Measurements from ENCODE around the gene ZFYVE21.
A peak's percentile ranks its signal among the peaks of the same experiment; 100 is the strongest.

Gene ZFYVE21

DNA sequence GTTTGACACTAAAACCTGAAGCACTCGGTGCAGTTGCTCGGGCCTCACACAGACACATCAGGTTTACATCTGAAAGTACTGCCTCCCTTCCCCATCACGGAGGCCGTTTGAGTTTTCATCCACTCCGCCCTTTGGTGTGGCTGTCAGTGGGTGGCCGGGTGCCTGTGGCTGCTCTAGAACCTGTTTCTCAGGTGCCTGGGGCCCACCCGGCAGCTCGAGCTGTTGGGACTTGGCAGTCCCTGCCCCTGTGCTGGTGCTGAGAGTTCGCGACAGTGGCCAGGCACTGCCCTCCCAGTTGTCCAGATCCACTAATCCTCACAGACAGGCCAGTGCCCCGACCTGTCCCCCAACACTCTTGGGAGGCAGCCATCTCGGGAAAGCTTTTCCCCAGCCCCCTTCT, 22.7 kb upstream of the ZFYVE21 start:
- no peak for DNase-seq

DNA sequence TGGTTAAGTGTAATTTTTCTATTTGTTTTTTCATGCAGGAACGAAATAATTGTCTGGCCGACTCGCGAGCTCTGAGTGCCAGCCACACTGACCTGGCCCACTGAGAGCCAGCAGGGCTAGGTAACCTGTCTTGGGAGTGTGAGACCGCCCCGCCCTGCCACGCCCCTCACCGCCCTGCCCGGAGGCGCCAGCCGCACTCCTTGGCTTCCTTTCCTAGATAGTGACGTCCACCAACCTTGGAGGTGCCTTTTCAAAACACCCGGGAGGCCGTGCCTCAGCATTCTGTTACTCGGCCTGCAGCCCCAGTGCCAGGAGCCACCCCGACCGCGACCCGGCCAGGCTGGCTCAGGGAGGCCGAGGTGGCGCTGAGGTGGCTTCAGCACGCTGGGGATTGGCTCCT, 22.1 kb upstream of the ZFYVE21 start:
- no peak for DNase-seq

DNA sequence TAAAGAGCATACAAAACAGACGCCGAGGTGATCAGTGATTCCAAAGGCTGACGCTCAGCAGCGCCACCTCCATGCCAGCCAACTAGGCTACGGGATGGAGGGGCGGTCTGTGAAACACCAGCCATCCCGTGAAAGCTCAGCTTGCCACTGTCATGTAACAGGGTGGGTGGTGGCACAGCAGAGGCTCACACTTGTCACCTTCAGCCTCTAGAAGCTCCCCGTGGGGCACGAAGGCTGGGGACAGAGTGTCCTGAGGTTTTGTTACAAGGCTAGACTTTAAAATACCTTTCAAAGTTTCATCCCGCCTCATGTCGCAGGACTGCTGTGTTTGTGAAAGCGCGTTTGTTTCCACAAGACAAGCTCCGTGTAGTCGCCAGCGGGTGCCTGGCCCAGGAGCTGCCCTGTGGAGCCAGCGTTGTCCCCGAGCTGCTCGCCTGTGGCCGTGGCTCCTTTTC, 21.0 kb upstream of the ZFYVE21 start:
- no peak for DNase-seq

- no peak for DNase-seq
Measured at GRCh38 chr14:103695296-103696069, 20.1 kb upstream of the ZFYVE21 start.

DNA sequence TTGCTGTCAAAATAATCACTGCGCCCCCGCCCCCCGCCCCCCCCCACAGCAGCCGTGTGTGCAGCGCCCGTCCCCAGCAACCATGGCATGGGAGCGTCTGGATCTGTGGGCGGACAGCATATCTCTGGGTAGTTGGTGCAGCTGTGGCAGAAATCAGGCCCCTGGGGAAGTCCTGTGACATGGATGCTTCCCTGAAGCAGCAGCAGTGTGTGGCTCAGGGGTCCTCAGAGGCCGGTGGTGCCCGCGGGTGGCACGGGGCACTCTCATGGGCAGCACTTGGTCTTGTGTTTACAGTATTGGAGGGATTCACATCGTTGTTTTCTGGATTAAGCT, 19.6 kb upstream of the ZFYVE21 start:
- DNase-seq: no peak

DNA sequence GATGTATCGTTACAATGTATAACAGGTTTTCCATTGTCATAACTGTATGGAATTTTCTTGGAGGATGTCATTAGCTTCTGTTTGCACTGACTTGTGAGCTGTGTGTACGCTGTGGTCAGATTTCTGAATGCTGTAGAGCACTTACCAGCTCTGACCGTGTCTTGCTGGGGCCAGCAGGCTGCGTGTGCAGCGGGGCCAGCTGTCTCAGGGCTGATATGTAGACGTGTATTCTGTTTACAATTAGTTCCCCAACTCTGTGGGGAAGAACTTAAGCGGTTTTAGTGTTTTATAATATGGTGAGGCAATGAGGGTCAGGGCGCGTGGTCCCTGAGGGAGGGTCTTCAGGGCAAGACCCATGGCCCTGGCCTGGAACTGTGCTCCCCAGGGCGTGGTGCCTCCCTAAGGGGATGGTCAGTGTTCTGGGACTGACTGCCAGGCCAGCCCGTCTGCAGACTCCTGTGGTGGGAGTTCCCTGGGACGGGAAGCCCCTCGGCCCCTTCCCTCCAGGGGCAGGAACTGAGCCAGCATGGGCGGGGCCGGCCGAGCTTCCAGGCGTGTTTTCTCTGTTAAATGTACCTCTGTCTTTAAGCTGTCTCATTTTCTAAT, 19.0 kb upstream of the ZFYVE21 start:
- peak; percentile 45 for DNase-seq

GRCh38 chr14:103697206-103697602, 18.4 kb upstream of the ZFYVE21 start:
- no peak for DNase-seq

GRCh38 chr14:103697603-103698379, 17.8 kb upstream of the ZFYVE21 start:
- no peak for DNase-seq

DNA sequence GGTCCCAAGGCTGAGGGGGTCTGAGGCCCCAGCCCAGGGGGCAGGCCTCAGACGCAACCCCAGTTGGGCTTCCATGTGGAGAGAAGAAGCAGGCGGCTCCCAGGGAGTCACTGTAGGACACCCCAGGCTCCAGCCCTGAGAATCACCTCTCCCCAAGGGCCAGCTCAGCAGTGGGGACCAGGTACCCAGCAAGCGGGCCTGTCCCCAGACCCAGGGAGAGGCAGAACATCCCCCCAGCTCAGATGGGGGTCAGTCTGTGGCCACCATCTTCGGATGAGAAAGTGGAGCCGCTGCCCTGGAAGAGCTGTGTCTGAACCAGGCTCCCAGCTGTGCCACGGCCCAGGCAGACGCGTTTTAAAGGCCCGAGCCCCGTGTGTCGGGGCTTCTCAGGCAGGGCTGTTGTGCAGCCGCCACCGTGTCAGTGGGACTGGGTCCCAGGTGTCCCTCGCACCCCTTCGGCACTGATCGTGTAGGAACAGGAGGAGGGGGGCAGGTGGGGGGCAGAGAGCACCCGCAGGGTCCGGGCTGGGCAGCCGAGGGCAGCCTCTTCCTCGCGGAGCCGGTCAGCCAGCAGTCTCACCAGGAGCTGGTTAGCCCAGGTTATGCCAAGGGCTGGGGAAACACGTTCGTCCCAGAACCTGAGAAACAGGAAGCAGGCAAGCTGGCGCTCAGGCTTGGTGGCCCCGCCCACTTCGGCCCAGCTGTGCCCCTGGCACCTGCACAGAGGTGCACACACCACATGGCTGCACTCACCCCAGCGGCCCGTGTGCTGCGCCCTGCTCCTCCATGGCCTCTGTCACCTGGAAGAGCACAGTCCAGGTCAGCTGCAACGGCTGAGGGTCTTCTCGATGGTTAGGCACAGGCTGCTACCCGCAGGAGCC, 17.0 kb upstream of the ZFYVE21 start:
- DNase-seq: no peak

DNA sequence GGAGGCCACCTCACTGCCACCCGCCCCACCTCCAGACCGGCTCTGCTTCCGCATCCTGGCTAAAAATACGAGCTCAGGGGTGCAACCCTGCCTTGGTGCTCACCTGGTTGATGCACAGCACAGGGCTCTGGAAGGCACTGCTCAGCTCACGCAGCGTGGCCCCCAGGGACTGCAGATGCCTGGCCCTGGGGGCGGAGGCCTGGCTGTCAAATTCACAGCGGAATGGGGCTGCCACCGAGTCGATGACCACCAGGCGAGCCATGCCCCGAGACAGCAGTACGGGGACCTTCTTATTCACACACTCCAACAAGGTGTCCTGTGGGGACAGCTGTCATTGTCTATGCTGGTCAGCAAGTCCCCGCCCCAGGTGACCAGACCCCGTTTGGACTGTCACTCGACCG, 16.3 kb upstream of the ZFYVE21 start:
- no peak for DNase-seq

- DNase-seq: no peak
Measured at GRCh38 chr14:103699901-103700752, 15.5 kb upstream of the ZFYVE21 start.

GRCh38 chr14:103700753-103701490, 14.7 kb upstream of the ZFYVE21 start:
- DNase-seq: no peak

DNA sequence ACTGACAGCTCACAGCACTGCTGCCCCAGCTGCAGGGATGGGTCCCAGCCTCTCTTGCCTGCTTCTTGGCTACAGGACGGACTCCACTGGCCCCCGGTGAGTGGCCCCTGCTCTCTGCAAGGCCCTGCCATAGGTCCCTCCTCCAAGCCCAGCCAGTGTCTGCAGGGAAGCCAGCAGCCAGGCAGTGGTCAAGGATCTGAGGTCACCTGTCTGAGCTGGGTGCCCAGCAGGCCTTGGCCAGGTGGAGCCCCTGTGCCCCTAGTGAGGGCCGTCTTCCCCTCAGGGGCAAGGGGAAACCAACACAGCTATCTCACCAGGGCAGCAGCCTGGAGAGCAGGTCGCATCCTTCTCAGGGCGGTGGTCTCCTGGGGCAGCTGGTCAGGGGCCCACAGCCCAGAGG, 13.5 kb upstream of the ZFYVE21 start:
- DNase-seq: no peak

- DNase-seq: no peak
Measured at GRCh38 chr14:103702497-103703432, 12.8 kb upstream of the ZFYVE21 start.

DNA sequence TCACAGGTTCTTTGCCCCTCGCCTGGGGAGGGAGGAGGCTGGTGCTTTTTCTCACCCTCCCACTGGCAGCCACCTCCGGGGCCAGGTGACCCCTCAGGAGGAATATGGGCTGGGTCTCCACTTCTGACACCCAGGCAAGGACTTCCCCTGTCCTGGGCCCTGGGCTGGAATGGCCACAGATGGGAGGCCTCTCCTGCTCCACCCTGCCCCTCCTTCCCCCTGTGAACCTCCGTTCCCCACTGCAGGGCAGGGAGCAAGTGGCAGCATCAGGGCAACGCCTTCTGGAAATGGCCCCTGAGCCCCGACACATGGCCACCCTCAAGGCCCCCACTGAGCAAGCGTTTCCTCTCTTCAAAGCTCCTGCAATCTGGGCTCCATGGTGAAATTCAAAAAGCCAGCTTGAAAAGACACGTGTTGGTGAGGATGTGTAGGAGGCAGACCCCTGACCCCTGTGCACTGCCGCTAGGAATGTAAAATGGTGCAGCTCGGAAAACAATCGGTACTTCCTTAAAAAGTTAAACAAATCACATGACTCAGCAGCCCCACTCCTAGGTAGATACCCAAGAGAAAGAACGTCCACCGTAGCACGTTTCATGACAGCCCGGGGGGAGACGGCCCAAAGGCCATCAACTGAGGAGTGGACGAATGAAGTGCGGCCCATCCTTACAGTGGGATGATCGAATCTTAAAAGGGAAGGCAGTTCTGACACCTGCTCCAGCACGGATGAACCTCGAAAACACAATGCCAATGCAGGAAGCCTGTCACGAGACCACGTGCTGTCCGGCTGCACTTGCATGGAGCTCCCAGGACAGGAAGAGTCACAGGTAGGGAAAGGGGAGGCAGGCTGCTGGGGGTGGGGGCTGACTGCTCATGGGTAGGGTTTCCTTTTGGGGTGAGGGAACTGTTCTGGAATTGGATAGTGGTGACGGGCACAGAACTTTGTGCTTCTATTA, 11.9 kb upstream of the ZFYVE21 start:
- no peak for DNase-seq

DNA sequence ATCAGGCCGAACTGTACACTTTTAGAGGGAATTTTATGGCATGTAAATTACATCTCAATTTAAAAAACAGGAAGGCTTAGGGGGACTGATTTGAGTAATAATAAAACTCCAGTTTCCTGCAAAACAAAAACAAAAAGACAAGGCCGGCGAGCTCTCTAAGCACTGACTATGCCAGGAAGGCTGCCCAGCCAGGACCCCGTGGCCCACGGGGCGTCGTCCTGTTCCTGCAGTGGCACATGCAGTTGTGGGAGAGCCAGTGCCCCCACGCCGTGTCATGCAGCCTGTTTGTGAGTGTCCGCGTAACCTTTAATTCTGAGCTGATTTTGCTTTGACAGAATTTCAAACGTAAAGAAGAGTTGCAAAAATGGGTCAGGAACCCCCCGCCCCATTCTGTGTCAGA, 10.9 kb upstream of the ZFYVE21 start:
- no peak for DNase-seq

DNA sequence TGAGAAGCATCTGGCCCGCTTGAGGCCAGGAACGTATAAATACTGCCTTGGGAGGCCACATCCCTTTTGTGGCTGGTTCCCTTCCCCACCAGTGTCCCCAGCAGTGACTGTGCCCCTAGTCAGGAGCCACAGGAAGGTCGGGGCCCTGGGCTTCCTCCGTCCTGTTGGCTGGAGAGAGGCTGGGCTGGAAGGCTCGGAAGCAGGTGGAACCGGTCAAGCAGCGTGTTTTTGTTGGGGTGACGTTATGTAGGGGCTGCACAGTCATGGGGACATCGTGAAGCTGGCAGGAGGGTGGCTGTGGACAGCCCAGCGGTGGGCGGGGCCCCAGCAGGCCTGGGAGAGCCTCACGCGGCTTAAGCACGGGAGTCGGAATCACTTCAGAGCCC, 10.5 kb upstream of the ZFYVE21 start:
- DNase-seq: no peak

DNA sequence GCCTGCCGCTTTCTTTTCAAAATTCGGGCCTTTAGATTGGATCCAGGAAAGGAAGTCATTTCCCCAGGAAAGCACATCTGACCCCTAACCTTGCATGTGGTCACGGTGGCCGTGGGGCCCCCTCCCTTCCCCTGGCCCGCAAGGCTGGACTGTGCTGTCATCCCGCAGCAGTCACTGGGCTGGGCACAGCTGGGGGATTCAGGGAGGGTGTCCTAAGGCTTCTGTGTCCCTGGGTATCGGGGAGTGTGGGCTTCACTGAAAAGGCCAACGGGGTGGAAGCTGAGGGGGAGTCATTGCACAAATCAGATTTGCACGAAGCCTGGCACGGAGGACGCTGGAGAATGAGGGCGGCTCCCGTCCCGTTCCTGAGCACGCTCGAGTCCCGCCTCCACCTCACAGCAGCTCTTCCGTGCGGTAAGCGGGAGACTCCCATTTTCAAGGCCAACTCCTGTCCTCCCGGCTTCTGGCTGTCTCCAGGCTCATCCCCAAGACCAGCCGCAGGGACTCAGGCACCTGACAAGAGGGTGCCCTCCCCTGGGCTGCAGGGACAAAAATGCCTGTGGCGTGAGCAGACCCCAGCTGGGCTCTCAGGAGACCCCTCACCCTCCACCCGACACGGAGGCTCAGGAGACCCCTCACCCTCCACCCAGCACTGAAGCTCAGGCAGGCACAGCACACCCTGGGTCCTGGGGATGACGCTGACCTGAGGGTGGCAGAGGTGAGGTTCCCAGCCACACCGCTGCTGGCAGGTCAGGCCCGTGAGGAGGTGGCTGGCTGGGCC, 9.9 kb upstream of the ZFYVE21 start:
- DNase-seq: no peak

Data from DMS79 treated with DMSO at 0.1 percent for 48 hours (cell line).